ENCODE measurements around the gene CORIN.
"Not testable (repeated sequence)": the region's sequence is repeated elsewhere in the genome, so short reads cannot be mapped to it uniquely, and the experiment has no call there.

CORIN gene

DNA sequence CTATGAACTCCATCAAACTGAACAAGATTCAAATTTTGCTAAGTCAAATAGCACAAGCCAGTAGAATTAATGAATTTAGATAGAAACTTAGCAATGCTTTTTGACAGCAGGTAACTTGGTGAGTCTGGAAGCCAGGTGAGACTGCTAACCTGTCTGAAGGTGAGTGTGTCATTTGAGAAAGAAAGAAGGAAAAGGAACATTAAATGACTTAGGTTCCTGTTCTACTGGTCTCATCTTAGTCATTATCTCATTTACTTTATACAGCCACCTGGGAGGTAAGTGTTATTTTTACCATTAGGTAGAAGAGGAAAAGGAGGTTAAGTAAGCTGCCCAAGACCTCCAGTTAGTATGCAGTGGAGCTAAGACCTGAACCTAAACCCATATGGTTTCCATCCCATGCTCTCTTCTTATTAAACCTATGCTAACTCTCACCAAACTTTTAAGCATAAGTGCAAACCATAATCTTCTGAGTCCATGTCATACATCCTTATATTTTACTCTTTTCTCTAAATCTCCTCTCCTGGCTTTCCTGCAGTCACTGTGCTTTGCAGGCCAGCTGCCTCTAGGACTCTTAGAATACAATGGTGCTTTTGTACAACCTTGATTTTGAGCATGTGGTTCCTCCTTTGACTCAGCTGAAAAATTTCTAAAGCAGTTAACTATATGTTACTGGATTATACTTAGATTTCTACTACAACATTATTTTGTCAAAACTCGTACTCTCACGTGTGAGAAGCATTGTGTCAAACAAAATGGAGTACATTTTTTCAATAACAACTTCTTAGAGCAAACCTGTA, 284.3 kb downstream of the CORIN start:
- DNase-seq = no peak

DNA sequence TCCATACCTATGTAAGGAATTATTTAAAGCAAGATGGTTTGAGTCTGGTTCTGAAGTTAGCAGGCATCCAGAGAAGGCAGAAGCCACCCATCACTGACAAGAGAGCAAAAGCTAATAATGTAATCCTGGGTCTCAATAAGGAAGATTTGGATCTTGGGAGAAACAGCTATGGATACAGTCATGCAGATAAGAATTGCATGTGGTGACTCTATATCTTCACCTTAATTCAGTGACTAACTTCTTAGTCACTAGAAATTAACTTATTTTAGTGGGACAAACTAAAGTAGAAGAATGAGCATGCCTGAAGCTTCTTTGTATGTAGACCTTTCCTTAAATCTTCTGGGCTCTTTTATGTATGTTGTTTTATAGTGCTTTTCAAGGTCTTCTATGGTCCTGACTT, 286.2 kb downstream of the CORIN start:
- no peak for DNase-seq

DNA sequence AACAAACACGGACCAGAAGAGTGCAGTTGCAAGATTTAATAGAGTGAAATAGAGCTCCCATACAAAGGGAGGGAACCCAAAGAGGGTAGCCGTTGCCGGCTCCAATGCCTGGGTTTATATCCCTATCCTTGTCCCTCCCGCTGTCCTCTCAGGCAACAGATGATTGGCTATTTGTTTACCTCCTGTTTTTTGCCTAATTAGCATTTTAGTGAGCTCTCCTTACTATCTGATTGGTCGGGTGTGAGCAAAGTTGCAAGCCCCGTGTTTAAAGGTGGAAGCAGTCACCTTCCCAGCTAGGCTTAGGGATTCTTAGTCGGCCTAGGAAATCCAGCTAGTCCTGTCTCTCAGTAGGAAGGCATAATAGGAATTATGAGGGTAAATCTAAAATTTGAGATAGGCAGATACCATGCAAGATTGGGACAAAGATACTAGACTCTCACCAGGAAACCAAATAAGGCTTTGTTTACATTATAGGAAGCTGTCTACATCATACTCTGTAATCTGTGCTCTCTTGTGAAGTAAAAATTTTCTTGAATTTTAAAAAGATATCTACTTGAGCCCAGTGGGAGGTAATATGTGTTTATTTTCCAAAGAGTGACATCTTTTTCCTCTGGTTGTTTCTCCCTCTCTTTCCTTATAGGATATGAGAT, 286.8 kb downstream of the CORIN start:
- no peak for DNase-seq

DNA sequence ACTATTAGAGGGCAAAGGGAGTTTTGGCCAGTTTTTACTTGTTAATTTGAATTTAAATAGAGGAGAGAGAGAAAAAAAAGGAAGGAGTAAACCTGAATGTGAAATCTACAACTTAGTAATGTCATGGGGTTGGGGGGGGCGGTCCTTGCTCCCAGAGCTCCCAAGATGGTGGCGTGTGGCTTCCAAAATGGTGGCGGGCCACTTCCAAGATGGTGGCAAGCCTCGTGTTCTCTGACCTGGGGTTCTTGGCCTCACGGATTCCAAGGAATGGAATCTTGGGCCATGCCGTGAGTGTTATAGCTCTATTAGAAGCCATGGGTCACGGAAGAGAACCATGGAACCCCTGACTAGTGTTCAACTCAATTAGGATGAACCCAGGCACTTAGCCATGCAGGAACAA, 287.5 kb downstream of the CORIN start:
- not testable (repeated sequence) for DNase-seq
